Endothelial cell of umbilical vein (primary cell): ENCODE data around the gene ADAMTS17.

Experiments
- CTCF ChIP-seq, 2 donors: IDR thresholded peaks; 1 replicate in 1 of 2; 2 replicates in 1 of 2; pipeline ENCODE4 v1.5.1; 2011; ENCODE audit warnings: low read length in 2 of 2, mild to moderate bottlenecking in 2 of 2, moderate library complexity in 2 of 2, control low read depth in 1 of 2, inconsistent platforms in 1 of 2, low read depth in 1 of 2; ENCODE audit not compliant: insufficient read depth in 1 of 2; ENCODE audit errors: extremely low read depth in 1 of 2
- GATA2 ChIP-seq: IDR thresholded peaks from 2 replicates; pipeline ENCODE4 v1.7.0; 2011; ENCODE audit warnings: low read depth, mild to moderate bottlenecking, moderate library complexity, mixed read lengths, low read length; ENCODE audit not compliant: insufficient read length, insufficient read depth
- MAX ChIP-seq: IDR thresholded peaks from 2 replicates; pipeline ENCODE4 v1.6.1; 2011; ENCODE audit not compliant: insufficient read depth, insufficient read length
- MYC ChIP-seq: IDR thresholded peaks from one replicate; pipeline ENCODE4 v1.6.1; 2011; ENCODE audit warnings: mild to moderate bottlenecking, low read depth, low read length
- POLR2A ChIP-seq: IDR thresholded peaks from 2 replicates; pipeline ENCODE4 v1.6.1; 2012; ENCODE audit warnings: low read depth, mild to moderate bottlenecking, control low read depth, low read length
- POLR2AphosphoS5 ChIP-seq: IDR thresholded peaks from 2 replicates; pipeline ENCODE4 v1.6.1; 2012; ENCODE audit warnings: low read depth, mild to moderate bottlenecking, control low read depth, low read length, moderate library complexity; ENCODE audit not compliant: insufficient read depth

GRCh38 chr15:100191161-100191560, 150.6 kb downstream of the ADAMTS17 start:
- TF ChIP-seq CTCF (IDR thresholded peaks at IDR 0.05; ENCODE audit: extremely low read depth in 1 of 2, insufficient read depth in 1 of 2, low read depth in 1 of 2, low read length in 2 of 2) (no peak), POLR2A (no peak), POLR2AphosphoS5 (no peak), MYC (no peak), MAX (no peak), GATA2 (no peak)
